Caki2 (cell line): ENCODE data around the gene ZNF343. TPM values are rescaled to one million over a fixed set of nuclear protein-coding genes. Genes with fewer than 3 reads are reported as not detected.

Experiments used
- DNase-seq: peaks from one replicate; pipeline ENCODE4 v3.0.0-alpha.2; 2015; ENCODE audit warnings: low read depth
- in situ Hi-C: cut with HindIII; loops from 2 replicates; pipeline ENCODE4 v1.10.0; 2016; ENCODE audit warnings: low sequenced_read_pairs, low pct_unique_long_range_greater_than_20kb, mixed read lengths
- total RNA-seq: library from RNA; depleted of rRNA; stranded (reverse); fragments of >200 nt; shearing (Covaris generic); gene quantifications from 2 replicates; pipeline ENCODE4 v1.2.3, GENCODE V29; 2014; ENCODE audit warnings: low replicate concordance; rRNA removed

Gene ZNF343
- total RNA-seq, 1 experiment from 2014 or later, result 4.7 TPM

GRCh38 chr20:2455771-2456497, 52.8 kb downstream of the ZNF343 start:
- in situ Hi-C loops, result no loop called here
- no peak for DNase-seq

GRCh38 chr20:2453792-2454191, 54.9 kb downstream of the ZNF343 start:
- DNase-seq, result no peak
- in situ Hi-C loops, result no loop called here

GRCh38 chr20:2451939-2452732, 56.6 kb downstream of the ZNF343 start:
- in situ Hi-C loops, result no loop called here

GRCh38 chr20:2451422-2451821, 57.3 kb downstream of the ZNF343 start:
- in situ Hi-C loops, result no loop called here
- DNase-seq, result no peak

More at GRCh38 chr20:2451939-2452732, 56.6 kb downstream of the ZNF343 start:
- DNase-seq, result peak; percentile 61

- in situ Hi-C loops, result no loop called here
Observed at GRCh38 chr20:2449386-2449785, 59.3 kb downstream of the ZNF343 start.

GRCh38 chr20:2446845-2447244, 61.9 kb downstream of the ZNF343 start:
- in situ Hi-C loops, result no loop called here

More at GRCh38 chr20:2449386-2449785, 59.3 kb downstream of the ZNF343 start:
- DNase-seq, result no peak

More at GRCh38 chr20:2446845-2447244, 61.9 kb downstream of the ZNF343 start:
- DNase-seq, result no peak

Other genes with a start within 250 kb of the ZNF343 start
- gene TGM3, start 212.9 kb downstream of the ZNF343 start, total RNA-seq, result 0.24 TPM in 1 of 2 replicates, not detected in the other
- not detected in 2 replicates for gene TGM6, start 128.0 kb downstream of the ZNF343 start, total RNA-seq
- gene SNRPB, start 38.1 kb downstream of the ZNF343 start, total RNA-seq, result 1,102 and 1,193 TPM in 2 replicates
- not detected in 2 replicates for gene TMC2, start 27.7 kb upstream of the ZNF343 start, total RNA-seq
- gene NOP56, start 143.7 kb upstream of the ZNF343 start, total RNA-seq, result 214 and 336 TPM in 2 replicates
- gene IDH3B, start 155.3 kb upstream of the ZNF343 start, total RNA-seq, result 190 and 266 TPM in 2 replicates
- gene EBF4, start 183.9 kb upstream of the ZNF343 start, total RNA-seq, result 9.6 and 12.7 TPM in 2 replicates